Measurements from ENCODE around the gene SPATA25. TPM values are rescaled to one million over a fixed set of nuclear protein-coding genes. Genes with fewer than 3 reads are reported as not detected.

Gene SPATA25
- total RNA-seq, 2 donors from 2014 or later, result 1.5 TPM

DNA sequence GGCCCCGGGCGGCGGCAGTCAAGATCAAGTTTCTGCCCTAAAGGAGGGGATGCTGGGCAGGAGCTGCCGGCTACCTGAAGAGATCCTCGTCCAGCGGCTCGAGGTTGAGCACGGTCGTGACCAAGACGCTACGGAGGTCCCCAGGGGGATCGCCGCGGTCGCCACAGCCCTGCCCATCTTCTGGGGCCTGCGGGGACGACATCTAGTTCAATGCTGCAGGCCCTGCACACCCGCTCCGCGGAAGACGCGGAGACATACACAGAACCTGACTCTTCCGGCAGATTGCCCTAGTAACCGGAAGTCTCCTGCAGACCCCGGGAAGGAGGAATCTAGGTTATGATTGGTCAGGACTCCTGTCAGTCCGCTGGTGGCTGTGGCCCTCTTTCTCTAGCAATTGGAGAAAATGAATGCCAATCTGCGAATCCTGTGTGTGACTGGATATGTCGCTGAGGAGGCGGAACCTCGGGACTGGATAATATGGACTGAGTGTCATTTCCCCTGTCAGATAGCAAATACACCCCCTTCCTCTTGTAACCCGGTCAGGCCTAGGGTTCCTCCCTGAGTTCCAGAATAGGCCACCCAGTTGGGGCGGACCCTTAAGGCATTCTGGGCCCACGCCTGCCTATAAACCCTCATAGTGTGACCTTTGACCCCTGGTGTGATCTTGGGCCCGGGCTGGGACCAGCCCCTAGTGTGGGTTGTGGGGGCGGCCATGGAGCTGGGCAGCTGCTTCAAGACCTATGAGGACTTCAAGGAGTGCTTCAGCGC is 30.1 kb downstream of the SPATA25 start, which contains the start of the genes ACOT8 and ZSWIM3:
ACOT8 (minus strand) TSS at position 279 of the 768 bp plus-strand sequence; CDS start at position 202, 77 bp downstream.
ZSWIM3 (plus strand) TSS at position 501 of the 768 bp plus-strand sequence; CDS start at position 713, 212 bp downstream.
- TF ChIP-seq, protein P1, sequence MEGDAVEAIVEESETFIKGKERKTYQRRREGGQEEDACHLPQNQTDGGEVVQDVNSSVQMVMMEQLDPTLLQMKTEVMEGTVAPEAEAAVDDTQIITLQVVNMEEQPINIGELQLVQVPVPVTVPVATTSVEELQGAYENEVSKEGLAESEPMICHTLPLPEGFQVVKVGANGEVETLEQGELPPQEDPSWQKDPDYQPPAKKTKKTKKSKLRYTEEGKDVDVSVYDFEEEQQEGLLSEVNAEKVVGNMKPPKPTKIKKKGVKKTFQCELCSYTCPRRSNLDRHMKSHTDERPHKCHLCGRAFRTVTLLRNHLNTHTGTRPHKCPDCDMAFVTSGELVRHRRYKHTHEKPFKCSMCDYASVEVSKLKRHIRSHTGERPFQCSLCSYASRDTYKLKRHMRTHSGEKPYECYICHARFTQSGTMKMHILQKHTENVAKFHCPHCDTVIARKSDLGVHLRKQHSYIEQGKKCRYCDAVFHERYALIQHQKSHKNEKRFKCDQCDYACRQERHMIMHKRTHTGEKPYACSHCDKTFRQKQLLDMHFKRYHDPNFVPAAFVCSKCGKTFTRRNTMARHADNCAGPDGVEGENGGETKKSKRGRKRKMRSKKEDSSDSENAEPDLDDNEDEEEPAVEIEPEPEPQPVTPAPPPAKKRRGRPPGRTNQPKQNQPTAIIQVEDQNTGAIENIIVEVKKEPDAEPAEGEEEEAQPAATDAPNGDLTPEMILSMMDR (IDR thresholded peaks at IDR 0.05), result no peak
- peak; percentile 99 for DNase-seq
- H3K27me3 ChIP-seq, result no peaks in the 10 kb centered on the region
- peaks cover 17% of the 10 kb centered on the region for H3K4me1 ChIP-seq
- H3K36me3 ChIP-seq, result no peaks in the 10 kb centered on the region
- peak within 1 kb of the TSS; percentile 91 for H3K4me3 ChIP-seq
- no peaks in the 10 kb centered on the region for H3K9me3 ChIP-seq
- H3K27ac ChIP-seq, result peak within 1 kb of the TSS; percentile 80
- intact Hi-C loops (cut with DNase I), result no loop called here
- H3K9ac ChIP-seq (ENCODE audit: low read depth in 2 of 2, low read length in 2 of 2), result peak within 1 kb of the TSS; percentile 87

DNA sequence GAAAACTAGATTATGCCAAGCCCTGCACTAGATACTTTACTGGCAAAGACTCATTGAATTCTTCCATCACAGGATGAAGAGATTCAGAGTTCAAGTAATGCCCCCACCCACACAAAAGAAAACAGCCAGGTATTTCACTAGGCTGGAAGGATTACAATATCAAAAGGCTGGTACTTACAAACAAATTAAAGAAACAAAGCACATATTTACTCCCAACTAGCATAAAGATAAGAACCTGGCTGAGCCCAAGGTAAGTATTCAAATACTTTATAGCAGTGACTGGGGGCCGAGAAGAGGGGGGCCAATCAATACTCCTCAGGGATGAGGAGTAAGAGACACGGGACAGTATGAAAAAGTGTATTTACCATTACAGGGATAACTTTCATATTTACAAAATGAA is 33.9 kb downstream of the SPATA25 start:
- DNase-seq, result no peak
- intact Hi-C loops (cut with DNase I), result no loop called here
- H3K27ac ChIP-seq, result no peak overlapping the region
- H3K4me3 ChIP-seq, result no peak overlapping the region
- peaks cover 11% of the 10 kb centered on the region for H3K4me1 ChIP-seq
- H3K27me3 ChIP-seq, result no peaks in the 10 kb centered on the region
- TF ChIP-seq, protein P1 (IDR thresholded peaks at IDR 0.05), result no peak
- H3K9me3 ChIP-seq, result no peaks in the 10 kb centered on the region
- no peak overlapping the region for H3K9ac ChIP-seq (ENCODE audit: low read depth in 2 of 2, low read length in 2 of 2)
- H3K36me3 ChIP-seq, result no peaks in the 10 kb centered on the region

DNA sequence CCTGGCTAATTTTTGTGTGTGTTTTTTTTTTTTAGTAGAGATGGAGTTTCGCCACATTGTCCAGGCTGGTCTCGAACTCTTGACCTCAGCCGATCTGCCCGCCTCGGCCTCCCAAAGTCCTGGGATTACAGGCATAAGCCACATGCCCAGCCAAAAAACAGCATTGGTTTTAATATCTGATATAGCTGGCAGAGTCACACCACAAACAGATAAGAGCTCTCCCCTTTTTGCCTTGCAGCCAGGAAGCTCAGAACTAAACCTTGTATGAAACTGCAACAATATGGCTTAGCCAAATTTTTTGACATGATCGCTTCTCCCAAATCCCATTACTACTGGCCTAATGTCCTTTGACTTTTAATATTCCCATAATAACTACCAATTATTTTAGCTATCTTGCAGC is 35.1 kb downstream of the SPATA25 start:
- Histone ChIP-seq H3K27me3 (no peaks in the 10 kb centered on the region), H3K4me1 (peaks cover 6% of the 10 kb centered on the region), H3K27ac (no peak overlapping the region), H3K9me3 (no peaks in the 10 kb centered on the region), H3K36me3 (no peaks in the 10 kb centered on the region), H3K4me3 (no peak overlapping the region), H3K9ac (ENCODE audit: low read depth in 2 of 2, low read length in 2 of 2) (no peak overlapping the region)
- TF ChIP-seq, protein P1 (IDR thresholded peaks at IDR 0.05), result no peak
- no peak for DNase-seq
- intact Hi-C loops (cut with DNase I), result no loop called here

DNA sequence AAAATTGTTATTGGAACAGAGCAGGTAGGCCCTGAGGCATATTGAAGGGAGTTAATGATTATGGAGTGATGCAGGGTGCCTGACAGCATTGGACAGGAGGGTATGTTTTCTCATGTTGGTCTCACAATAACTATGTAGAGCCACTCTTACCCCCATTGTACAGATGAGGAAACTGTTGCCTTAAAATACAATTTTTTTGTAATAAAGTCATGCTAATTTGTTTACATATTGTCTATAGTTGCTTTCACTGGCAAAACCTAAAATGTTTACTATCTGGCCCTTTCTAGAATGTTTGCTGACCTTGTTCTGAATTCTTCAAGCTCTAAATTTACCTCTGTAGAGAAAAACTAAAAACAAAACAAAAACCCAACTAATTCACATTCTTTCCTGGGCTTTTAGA is 35.9 kb downstream of the SPATA25 start:
- TF ChIP-seq, protein P1 (IDR thresholded peaks at IDR 0.05), result no peak
- Histone ChIP-seq H3K9ac (ENCODE audit: low read depth in 2 of 2, low read length in 2 of 2) (no peak overlapping the region), H3K27me3 (no peaks in the 10 kb centered on the region), H3K27ac (no peak overlapping the region), H3K9me3 (no peaks in the 10 kb centered on the region), H3K4me1 (peaks cover 6% of the 10 kb centered on the region), H3K4me3 (no peak overlapping the region), H3K36me3 (no peaks in the 10 kb centered on the region)
- intact Hi-C loops (cut with DNase I), result no loop called here
- no peak for DNase-seq

DNA sequence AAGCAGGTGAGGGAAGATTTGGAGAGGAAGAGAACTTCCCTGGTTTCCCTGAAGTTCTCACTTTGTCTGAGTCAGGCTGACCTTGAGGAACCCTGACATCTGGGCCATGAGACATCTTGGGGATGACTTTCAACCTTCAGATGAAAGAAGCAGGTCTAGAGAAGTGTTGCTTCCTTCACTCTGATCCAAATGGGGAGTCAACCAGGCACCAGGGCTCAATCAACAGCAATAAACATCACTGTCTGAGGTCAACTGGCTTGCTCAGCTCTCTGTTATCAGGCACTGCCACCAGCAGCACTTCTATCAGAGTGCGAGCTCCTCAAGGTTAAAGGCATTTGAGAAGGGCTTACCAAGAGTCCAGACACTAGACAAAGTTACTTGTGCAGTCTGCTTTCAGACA is 36.5 kb downstream of the SPATA25 start:
- intact Hi-C loops (cut with DNase I), result no loop called here
- Histone ChIP-seq H3K36me3 (peaks cover 2% of the 10 kb centered on the region), H3K27me3 (no peaks in the 10 kb centered on the region), H3K9me3 (no peaks in the 10 kb centered on the region), H3K9ac (ENCODE audit: low read depth in 2 of 2, low read length in 2 of 2) (no peak overlapping the region), H3K4me3 (no peak overlapping the region), H3K27ac (no peak overlapping the region), H3K4me1 (peaks cover under 1% of the 10 kb centered on the region)
- DNase-seq, result no peak
- TF ChIP-seq, protein P1 (IDR thresholded peaks at IDR 0.05), result no peak

Data from colonic mucosa (tissue), 4 donors.